Measurements from ENCODE around the gene CELF1. TPM values are rescaled to one million over a fixed set of nuclear protein-coding genes. Genes with fewer than 3 reads are reported as not detected.

The CELF1 gene
- total and polyA plus RNA-seq, 2 experiments from 2014 or later, result 59.1 to 84.6 TPM

DNA sequence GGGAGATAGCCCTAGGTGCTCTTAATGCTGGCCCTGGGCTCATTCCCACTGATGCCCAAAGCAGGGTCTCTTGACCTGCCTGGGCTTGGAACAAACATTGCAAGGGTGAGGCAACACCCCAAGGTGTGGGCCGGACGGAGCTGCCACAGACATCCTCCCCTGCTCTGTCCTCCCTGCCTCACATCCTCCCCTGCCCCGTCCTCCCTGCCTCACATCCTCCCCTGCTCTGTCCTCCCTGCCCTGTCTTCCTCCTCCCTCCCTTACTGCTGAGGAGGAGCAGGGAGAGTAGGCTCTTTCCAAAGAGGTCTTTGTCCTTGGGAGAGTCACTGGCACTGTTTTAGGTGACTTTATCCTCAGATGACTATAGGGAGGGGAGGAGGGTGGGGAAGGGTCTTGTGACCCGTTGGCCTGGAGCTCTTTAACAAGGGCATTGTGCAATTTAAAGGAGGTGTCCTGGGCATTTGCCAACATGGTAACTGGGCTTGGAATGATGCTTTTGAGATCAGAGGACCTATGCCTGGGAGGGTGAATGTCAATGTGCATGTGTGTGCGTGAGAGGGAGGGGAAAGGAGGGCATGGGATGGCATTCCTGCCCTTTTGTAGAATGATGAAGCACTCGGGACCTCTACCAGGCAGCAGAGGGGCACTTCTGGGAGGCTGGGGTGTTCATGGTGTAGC is 34.2 kb upstream of the CELF1 start:
- Histone ChIP-seq H3K9me3 (ENCODE audit: low read depth) (no peaks in the 10 kb centered on the region), H3K4me1 (ENCODE audit: insufficient read depth) (no peaks in the 10 kb centered on the region), H4K20me1 (ENCODE audit: insufficient read depth, poor library complexity, severe bottlenecking) (no peaks in the 10 kb centered on the region), H3K9me2 (replicated peaks; ENCODE audit: insufficient read depth) (no peaks in the 10 kb centered on the region), H3K4me3 (no peak overlapping the region), H3K36me3 (replicated peaks; ENCODE audit: insufficient read depth, low read depth) (no peaks in the 10 kb centered on the region), H3K4me2 (no peak overlapping the region), H2AFZ (no peak overlapping the region), H3K79me2 (no peaks in the 10 kb centered on the region), H3K27me3 (peaks cover 2% of the 10 kb centered on the region), H3K27ac (no peak overlapping the region)
- 85% methylated on average over 6 of the region's 6 CpGs for WGBS (ENCODE audit: low lambda C conversion rate, missing lambda C conversion rate)
- no peak for DNase-seq (ENCODE audit: low spot score)
- TF ChIP-seq, protein P1, sequence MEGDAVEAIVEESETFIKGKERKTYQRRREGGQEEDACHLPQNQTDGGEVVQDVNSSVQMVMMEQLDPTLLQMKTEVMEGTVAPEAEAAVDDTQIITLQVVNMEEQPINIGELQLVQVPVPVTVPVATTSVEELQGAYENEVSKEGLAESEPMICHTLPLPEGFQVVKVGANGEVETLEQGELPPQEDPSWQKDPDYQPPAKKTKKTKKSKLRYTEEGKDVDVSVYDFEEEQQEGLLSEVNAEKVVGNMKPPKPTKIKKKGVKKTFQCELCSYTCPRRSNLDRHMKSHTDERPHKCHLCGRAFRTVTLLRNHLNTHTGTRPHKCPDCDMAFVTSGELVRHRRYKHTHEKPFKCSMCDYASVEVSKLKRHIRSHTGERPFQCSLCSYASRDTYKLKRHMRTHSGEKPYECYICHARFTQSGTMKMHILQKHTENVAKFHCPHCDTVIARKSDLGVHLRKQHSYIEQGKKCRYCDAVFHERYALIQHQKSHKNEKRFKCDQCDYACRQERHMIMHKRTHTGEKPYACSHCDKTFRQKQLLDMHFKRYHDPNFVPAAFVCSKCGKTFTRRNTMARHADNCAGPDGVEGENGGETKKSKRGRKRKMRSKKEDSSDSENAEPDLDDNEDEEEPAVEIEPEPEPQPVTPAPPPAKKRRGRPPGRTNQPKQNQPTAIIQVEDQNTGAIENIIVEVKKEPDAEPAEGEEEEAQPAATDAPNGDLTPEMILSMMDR (IDR thresholded peaks at IDR 0.05; ENCODE audit: poor library complexity), result no peak
- TF ChIP-seq EZH2phosphoT487 (IDR thresholded peaks at IDR 0.05; ENCODE audit: low read depth, severe bottlenecking, unreplicated experiment) (no peak), EZH2 (IDR thresholded peaks at IDR 0.05; ENCODE audit: borderline replicate concordance) (no peak)

GRCh38 chr11:47586098-47586855 is 33.3 kb upstream of the CELF1 start, which contains the start of gene FAM180B:
FAM180B (plus strand) TSS chr11:47586678; CDS start chr11:47586769, 91 bp downstream.
- no peaks in the 10 kb centered on the region for H4K20me1 ChIP-seq (ENCODE audit: insufficient read depth, poor library complexity, severe bottlenecking)
- H3K4me3 ChIP-seq, result no peak within 1 kb of the TSS
- no peaks in the 10 kb centered on the region for H3K9me3 ChIP-seq (ENCODE audit: low read depth)
- H3K4me2 ChIP-seq, result no peak within 1 kb of the TSS
- no peak for DNase-seq (ENCODE audit: low spot score)
- no peaks in the 10 kb centered on the region for H3K27me3 ChIP-seq
- WGBS (ENCODE audit: low lambda C conversion rate, missing lambda C conversion rate), result 81% methylated on average over 12 of the region's 12 CpGs
- TF ChIP-seq, protein P1 (IDR thresholded peaks at IDR 0.05; ENCODE audit: poor library complexity), result no peak
- TF ChIP-seq EZH2phosphoT487 (IDR thresholded peaks at IDR 0.05; ENCODE audit: low read depth, severe bottlenecking, unreplicated experiment) (no peak), EZH2 (IDR thresholded peaks at IDR 0.05; ENCODE audit: borderline replicate concordance) (no peak)
- H3K9me2 ChIP-seq (replicated peaks; ENCODE audit: insufficient read depth), result no peaks in the 10 kb centered on the region
- no peaks in the 10 kb centered on the region for H3K36me3 ChIP-seq (replicated peaks; ENCODE audit: insufficient read depth, low read depth)
- H2AFZ ChIP-seq, result no peak within 1 kb of the TSS
- H3K27ac ChIP-seq, result no peak within 1 kb of the TSS
- peaks cover 3% of the 10 kb centered on the region for H3K79me2 ChIP-seq
- no peaks in the 10 kb centered on the region for H3K4me1 ChIP-seq (ENCODE audit: insufficient read depth)

DNA sequence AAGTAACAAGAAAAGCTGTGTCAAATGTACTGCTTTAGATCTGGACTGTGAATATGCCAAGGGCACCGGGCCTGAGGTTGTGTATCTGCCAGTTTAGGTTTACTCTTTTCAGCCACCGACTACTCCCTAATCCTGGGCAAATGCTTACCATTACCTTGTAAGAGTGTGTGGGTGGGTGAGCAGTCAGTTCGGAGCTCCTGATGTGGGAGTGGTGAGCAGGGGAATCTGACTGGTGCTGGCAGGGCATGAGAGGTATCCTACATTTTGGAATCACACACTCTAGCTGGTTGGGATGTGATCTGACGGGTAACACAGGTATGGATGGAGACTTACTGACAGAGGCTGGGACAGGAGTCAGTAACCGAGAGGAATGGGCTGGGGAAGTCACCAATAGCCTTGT is 30.9 kb upstream of the CELF1 start:
- no peaks in the 10 kb centered on the region for H3K36me3 ChIP-seq (replicated peaks; ENCODE audit: insufficient read depth, low read depth)

More for the DNA sequence above, 30.9 kb upstream of the CELF1 start:
- H3K27me3 ChIP-seq, result no peaks in the 10 kb centered on the region
- no peak overlapping the region for H3K4me3 ChIP-seq
- 95% methylated on average over 5 of the region's 5 CpGs for WGBS (ENCODE audit: low lambda C conversion rate, missing lambda C conversion rate)
- H4K20me1 ChIP-seq (ENCODE audit: insufficient read depth, poor library complexity, severe bottlenecking), result no peaks in the 10 kb centered on the region
- H3K27ac ChIP-seq, result no peak overlapping the region
- H3K4me1 ChIP-seq (ENCODE audit: insufficient read depth), result no peaks in the 10 kb centered on the region
- no peak overlapping the region for H2AFZ ChIP-seq
- H3K9me2 ChIP-seq (replicated peaks; ENCODE audit: insufficient read depth), result no peaks in the 10 kb centered on the region
- H3K79me2 ChIP-seq, result peaks cover 24% of the 10 kb centered on the region
- no peak for TF ChIP-seq EZH2 (IDR thresholded peaks at IDR 0.05; ENCODE audit: borderline replicate concordance)
- TF ChIP-seq, protein P1 (IDR thresholded peaks at IDR 0.05; ENCODE audit: poor library complexity), result no peak
- TF ChIP-seq EZH2phosphoT487 (IDR thresholded peaks at IDR 0.05; ENCODE audit: low read depth, severe bottlenecking, unreplicated experiment), result no peak
- DNase-seq (ENCODE audit: low spot score), result no peak
- H3K4me2 ChIP-seq, result no peak overlapping the region
- H3K9me3 ChIP-seq (ENCODE audit: low read depth), result no peaks in the 10 kb centered on the region

Measured in hepatocyte (in vitro differentiated cells).